Activated T-cell treated with anti-CD3 and anti-CD28 coated beads, Interleukin-2, amount 50 U/mL, for 1 hour (primary cell): ENCODE data around the gene TARS3.
"Not testable (repeated sequence)": the region's sequence is repeated elsewhere in the genome, so short reads cannot be mapped to it uniquely, and the experiment has no call there.

Experiments used
- DNase-seq: peaks from one replicate; pipeline ENCODE4 v3.0.0-alpha.2; 2020

TARS3 gene

GRCh38 chr15:101723874-101724674 is at the start of gene TARS3:
Gene TARS3, minus strand, starts transcription at chr15:101724473. Its CDS starts 86 bp downstream, at chr15:101724387.
- peak; percentile 97 for DNase-seq

- DNase-seq, result no peak
Measured at GRCh38 chr15:101773496-101774100, 49.3 kb upstream of the TARS3 start.

GRCh38 chr15:101772921-101773320 is 48.6 kb upstream of the TARS3 start:
- DNase-seq, result no peak

- DNase-seq, result not testable (repeated sequence)
Measured at GRCh38 chr15:101767083-101767640, 42.9 kb upstream of the TARS3 start.

- DNase-seq, result no peak
Measured at GRCh38 chr15:101765772-101766456, 41.6 kb upstream of the TARS3 start.

- DNase-seq, result not testable (repeated sequence)
Measured at GRCh38 chr15:101765340-101765671, 41.0 kb upstream of the TARS3 start.

- not testable (repeated sequence) for DNase-seq
Measured at GRCh38 chr15:101764669-101765339, 40.5 kb upstream of the TARS3 start.

- DNase-seq, result not testable (repeated sequence)
Measured at GRCh38 chr15:101746716-101747082, 22.4 kb upstream of the TARS3 start.

GRCh38 chr15:101734837-101735236 is 10.6 kb upstream of the TARS3 start:
- not testable (repeated sequence) for DNase-seq

GRCh38 chr15:101733545-101733944 is 9.3 kb upstream of the TARS3 start:
- no peak for DNase-seq

- DNase-seq, result no peak
Measured at GRCh38 chr15:101732772-101733171, 8.5 kb upstream of the TARS3 start.

GRCh38 chr15:101731746-101732145 is 7.5 kb upstream of the TARS3 start:
- no peak for DNase-seq

- no peak for DNase-seq
Measured at GRCh38 chr15:101727186-101727585, 2.9 kb upstream of the TARS3 start.

GRCh38 chr15:101725073-101725472 is 800 bp upstream of the TARS3 start:
- no peak for DNase-seq

GRCh38 chr15:101724675-101725005 is 367 bp upstream of the TARS3 start:
- DNase-seq, result no peak

- DNase-seq, result peak; percentile 39
Measured at GRCh38 chr15:101723171-101723873, 951 bp downstream of the TARS3 start.

GRCh38 chr15:101718896-101719295 is 5.4 kb downstream of the TARS3 start:
- no peak for DNase-seq

- no peak for DNase-seq
Measured at GRCh38 chr15:101712078-101712477, 12.2 kb downstream of the TARS3 start.

GRCh38 chr15:101710806-101711205 is 13.5 kb downstream of the TARS3 start:
- no peak for DNase-seq

GRCh38 chr15:101709466-101709865 is 14.8 kb downstream of the TARS3 start:
- DNase-seq, result no peak

GRCh38 chr15:101707983-101708382 is 16.3 kb downstream of the TARS3 start:
- DNase-seq, result no peak

GRCh38 chr15:101702077-101702476 is 22.2 kb downstream of the TARS3 start:
- DNase-seq, result no peak

GRCh38 chr15:101698314-101698713 is 26.0 kb downstream of the TARS3 start:
- no peak for DNase-seq
